Embryonic facial prominence (tissue), 1 donor: ENCODE results near the gene AOPEP.
"Not testable (repeated sequence)": the region's sequence is repeated elsewhere in the genome, so short reads cannot be mapped to it uniquely, and the experiment has no call there.

Source experiments
- DNase-seq: peaks from one replicate; pipeline ENCODE4 v3.0.0-alpha.2; 2016; ENCODE audit errors: extremely low spot score

AOPEP gene

DNA sequence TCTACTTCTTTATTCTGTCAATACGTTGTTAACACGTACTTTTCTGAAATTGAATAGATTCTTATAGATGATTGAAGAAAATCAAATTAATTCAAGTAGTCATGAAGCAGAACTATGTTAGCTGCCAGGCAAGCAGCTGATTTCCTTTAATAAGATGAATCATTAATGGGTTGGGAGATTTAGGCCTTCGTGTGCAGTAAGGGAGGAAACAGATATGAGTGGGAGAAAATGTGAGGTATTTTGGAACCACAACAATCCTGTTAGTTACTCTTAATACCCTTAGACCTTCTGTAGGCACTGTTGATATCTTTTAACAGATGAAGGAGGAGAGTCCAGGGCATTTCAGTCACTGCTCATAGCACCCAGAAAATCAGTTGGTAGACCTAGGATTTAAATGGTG lies 121.0 kb downstream of the AOPEP start:
- DNase-seq = no peak

- DNase-seq = not testable (repeated sequence)
Measured at GRCh38 chr9:94848791-94849190, 122.3 kb downstream of the AOPEP start.

GRCh38 chr9:94850540-94851434 lies 124.3 kb downstream of the AOPEP start:
- no peak for DNase-seq

DNA sequence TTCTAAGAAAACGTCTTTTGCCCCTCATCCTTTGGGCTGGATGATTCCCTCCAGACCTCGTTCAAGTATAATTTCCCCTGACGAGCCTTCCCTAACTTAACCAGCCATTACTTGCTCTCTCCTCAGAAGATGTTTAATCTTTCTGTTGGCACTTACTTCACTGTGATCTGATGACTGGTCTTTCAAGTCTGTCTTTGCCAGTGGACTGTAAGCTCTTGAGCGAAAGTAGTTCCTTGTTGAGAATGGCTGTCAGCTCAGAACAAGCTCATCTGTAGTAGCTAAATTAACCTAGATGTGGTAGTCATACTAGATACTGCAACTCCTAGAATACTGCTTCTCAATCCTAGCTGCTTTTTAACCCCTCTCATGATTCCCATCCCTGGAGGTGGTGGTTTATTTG lies 125.0 kb downstream of the AOPEP start:
- no peak for DNase-seq

GRCh38 chr9:94851892-94852291 lies 125.4 kb downstream of the AOPEP start:
- DNase-seq = no peak

DNA sequence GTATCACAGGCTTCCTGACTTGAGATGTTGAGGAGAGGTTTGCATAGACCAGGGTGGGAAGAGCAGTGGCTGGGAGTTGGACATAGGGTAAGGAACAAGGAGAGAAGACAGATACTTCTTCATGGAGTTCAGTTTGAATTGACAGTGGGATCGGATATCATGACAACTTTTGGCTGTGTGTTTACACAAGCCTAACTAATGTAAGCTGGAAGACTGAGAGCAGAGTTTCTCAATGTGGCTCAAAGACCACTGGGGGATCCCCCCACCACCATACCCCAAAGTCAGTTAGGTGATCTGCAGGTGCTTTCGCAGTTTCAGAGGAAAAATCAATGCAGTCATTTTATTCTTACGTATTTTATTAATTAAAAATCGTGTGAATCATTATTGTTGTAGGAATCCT lies 125.9 kb downstream of the AOPEP start:
- DNase-seq = no peak

DNA sequence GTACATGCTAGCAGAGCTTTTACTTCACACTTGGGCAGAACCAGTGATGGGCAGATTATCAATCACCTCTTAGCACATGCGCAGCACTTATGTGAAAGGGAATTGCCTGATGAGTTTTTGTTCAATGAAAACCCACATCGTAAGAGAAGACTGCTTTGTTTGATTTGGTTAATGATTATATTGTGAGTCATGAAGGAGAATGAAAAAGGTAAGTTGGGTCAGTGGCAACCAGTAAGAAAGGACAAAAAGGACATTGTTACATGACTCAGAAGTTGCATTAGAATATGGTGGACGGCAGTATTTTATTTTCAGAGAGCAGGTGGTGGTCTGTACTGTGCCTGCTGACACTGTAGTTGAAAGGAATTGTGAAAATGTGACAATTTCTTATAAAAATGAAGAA lies 127.4 kb downstream of the AOPEP start:
- DNase-seq = no peak

DNA sequence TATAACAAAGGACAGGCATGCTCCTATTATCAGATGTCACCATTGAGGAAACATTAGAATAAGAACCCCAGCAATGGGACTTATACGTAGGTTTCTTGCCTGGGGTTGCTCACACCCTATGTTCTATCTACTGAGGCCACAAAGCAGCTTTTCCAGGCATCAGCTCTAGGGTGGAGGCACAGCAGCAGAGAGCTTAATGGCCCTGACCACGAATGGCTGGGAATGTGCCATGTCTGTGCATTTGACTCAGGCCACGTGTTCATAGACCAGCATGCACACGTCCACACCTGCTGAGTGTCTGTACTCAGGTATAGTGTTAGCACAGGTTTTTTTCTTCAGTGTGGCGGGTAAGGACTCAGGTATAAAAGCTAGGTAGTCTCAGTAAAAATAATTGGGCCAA lies 129.4 kb downstream of the AOPEP start:
- no peak for DNase-seq

DNA sequence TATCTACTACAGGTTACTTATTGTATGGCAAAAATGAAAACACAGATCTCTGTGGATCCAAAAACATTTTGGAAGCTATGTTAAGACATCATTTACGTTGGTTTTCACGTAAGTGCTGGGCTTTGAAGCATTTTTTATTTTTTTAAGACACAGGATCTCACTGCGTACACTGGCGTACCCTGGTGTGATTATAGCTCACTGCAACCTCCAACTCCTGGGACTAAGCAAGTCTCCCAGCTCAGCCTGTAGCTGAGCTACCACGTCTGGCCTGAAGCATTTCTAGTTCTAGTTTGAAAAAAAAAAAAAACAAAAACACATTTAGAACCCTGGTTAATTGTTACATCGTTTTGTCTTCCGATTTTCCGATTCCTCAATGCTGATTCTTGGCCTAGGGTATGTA lies 131.3 kb downstream of the AOPEP start:
- no peak for DNase-seq

DNA sequence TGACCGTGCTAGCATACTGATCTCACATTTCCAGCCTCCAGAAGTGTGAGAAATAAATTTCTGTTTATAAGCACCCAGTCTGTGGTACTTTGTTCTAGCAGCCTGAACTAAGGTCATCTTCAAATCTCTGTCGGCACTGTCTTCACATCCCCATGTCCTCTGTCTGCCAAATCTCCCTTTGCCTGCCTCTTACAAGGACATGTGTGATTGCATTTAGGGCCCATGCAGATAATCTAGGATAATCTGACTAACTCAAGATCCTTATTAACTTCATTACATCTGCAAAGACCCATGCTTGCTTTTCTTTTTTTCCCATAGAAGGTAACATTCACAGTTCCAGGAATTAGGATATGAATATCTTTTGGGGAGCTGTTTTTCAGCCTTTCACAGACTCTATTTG lies 132.7 kb downstream of the AOPEP start:
- no peak for DNase-seq

DNA sequence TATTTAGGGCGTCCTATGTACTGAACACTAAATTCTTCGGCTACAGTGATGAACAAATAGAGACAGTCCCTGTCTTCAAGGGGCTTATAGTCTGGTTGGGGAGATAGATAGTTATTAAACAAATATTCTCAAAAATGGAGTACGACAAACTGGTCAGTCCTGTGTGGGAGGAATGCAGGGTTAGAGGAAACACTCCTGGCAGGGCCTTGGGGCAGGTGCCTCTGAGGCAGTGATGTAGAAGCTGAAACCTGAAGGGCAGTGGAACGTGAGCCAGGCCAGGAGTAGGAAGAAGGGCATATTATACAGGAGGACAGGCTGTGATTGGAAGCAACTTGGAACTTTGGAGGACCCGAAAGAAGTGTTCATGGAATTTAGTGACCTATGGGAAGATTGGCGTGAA lies 133.4 kb downstream of the AOPEP start:
- DNase-seq = no peak

DNA sequence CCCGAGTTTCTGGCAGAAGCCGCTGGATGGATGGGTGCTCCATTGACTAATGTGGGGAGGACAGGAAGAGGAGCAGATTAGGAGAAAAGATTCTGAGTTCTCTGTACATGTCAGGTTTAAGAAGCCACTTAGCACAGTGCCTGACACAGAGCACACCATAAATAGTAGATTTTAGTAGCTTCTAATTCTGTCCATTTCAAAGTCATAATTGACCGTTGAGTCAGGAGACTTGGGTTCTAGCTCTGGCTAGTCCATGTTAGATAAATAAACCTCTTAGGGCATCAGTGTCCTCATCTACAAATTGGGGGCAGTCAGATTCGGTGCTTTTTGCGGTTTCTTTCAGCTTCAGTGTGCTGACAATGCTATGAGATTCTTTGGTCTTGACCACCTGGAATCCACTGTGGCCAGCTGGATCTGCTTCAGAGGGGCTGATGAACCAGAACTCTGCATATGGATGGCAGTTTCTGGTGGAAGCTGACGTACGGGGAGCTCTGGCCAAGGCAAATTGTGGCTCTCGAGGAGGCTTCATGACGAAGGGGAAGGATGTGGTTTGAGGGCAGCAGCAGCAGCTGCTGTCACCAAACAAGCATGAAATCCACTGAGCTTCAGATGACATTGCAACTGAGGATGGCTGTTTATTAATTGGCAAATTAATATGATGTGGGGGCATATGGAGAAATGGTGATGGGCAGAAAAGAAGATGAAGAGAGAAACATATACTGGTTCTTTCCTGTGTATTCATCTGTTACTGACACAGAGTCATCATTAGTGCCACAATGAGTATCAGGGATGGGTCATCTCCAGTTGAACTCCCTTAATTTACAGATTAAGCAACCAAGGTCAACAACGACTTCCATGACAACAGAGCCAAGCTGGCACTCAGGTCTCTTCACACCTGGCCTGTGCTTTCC lies 134.4 kb downstream of the AOPEP start:
- DNase-seq = no peak

- no peak for DNase-seq
Measured at GRCh38 chr9:94861589-94862272, 135.2 kb downstream of the AOPEP start.

GRCh38 chr9:94864196-94864595 lies 137.7 kb downstream of the AOPEP start:
- DNase-seq = no peak

DNA sequence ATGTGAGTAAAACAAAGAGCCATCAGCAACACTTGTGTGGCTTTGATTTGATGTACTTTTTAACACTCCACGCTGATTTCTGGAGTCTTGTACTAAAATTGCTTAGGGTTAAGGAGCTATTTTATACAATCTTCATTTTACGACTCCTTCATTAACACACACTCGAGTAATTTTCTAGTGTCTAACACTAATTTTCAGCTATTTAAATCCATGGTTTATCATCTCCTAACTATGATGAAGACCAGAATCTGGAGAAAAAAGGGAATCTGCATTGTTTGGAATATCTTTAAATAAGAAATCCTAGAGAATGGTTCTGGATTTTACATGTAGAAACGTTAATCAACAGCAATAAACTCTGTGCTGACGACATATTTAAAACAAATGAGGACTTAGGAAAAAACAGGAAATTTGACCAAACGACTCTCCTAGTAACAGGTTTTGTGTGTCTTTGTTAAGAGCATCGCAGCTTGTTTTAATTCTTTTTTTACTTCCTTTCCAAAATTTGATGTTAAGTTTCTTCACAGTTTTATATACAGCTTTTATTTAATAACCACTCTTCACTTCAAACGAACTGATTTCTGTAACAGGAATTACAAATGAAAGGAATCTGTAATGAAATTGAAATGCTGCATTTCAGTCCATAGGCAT lies 138.5 kb downstream of the AOPEP start:
- no peak for DNase-seq

- DNase-seq = peak; percentile 46
Measured at GRCh38 chr9:94865582-94866452, 139.3 kb downstream of the AOPEP start.

- no peak for DNase-seq
Measured at GRCh38 chr9:94866770-94867169, 140.3 kb downstream of the AOPEP start.

DNA sequence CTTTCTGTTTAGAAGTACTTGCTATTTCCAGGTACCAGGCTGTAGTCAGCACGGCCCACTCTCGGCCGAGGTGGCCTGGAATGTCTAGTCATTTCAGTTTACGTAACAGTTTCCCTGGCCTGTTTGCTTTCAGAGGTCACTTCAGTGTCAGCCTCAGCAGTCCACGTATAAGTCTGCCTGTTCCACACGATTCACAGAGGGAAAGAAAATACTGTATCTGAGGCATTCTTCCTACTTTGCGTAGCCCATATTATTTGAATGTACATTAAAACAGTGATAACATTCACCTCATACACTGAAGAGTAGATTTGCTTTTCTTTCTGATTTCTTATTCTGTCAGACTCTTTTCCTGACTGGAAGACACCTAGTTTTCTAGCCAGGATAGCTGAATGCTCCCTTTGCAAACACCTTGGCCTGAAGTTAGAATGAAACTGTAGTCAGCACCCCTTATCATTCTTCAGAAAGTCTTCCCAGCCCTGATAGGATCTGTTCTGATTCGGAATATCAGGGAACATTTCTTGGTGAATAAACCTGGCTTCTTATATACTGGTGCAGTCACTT lies 140.9 kb downstream of the AOPEP start:
- DNase-seq = no peak

DNA sequence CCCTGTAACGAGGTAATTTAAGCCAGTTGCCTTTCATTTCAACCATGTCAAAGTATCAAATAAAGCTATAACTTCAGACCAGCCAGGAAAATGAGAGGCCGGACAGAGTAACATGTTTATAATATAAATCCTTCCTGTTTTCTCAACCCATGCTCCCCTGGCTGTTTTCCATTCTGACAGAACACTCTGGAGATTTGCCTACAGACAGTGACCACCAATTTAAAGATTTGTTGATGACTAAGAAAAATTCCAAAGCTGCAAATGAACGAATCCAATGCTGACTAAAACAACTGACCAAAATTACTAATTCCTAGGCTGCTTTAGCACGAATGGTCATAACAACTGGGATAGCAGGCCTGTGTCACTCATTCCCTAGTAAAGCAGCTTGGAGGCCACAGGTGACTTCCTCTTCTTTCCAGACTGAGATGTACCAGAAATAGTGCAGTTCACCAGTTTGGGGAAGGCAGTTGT lies 141.4 kb downstream of the AOPEP start:
- DNase-seq = no peak

DNA sequence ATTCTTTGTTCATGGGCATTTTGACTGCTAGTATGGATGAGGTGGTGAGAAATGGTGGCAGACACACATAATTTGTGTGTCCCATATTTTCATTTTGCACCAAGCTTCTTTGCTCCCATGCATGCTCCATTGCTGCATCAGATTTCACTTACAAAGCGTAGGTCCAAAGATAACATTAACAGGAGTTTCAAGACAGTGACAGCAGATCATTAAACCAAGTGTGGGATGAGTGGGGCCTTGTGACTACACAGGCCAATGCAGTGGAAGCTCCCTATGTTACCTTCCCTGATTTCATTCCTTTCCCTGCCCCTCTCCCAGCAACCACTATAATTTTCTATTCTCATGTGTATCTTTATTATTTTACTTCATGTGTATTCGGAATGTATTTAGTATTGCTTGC lies 142.0 kb downstream of the AOPEP start:
- DNase-seq = no peak
